ENCODE measurements around the gene DLGAP1.

DNA sequence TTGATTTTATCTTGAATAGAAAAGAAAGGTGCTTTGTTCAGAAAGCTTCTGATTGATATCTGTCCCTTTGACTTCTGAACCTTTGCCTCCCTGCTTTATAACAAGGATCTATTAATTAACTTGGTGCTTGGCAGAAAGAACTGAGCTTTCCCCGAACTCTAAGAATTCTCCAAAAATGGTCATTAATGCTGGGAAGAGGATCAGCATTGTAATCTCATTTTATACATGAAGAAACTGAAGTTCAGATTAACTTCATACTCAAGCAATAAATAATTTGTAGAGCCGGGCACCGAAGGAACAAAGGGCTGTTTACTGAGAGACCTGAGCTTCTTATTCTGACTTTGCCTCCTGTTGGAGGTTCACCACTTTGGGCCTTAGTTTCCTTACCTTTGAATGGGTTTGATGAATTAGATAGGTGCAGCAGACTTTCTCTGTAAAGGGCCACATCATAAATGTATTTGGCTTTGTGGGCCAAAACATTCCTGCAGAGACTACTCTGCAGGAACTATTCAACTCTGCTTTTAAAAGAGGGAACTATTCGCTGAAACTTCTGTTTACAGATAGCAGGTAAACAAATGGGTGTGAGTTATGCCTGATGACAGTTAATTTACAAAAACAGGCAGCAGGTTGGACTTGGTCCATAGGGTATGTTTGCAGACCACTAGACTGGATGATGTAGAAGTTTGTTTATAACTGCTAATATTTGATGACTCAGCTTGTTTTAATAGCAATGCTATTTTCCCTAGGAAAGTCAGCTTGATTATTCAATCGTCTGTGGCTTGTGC lies 732.3 kb downstream of the DLGAP1 start:
- TF ChIP-seq, protein P1, sequence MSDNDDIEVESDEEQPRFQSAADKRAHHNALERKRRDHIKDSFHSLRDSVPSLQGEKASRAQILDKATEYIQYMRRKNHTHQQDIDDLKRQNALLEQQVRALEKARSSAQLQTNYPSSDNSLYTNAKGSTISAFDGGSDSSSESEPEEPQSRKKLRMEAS (IDR thresholded peaks at IDR 0.05; ENCODE audit: low read depth): no peak
- TF ChIP-seq SMC3 (IDR thresholded peaks at IDR 0.05; ENCODE audit: low read depth, low read length) (no peak), EZH2phosphoT487 (IDR thresholded peaks at IDR 0.05; ENCODE audit: borderline replicate concordance, low read depth) (no peak), YY1 (IDR thresholded peaks at IDR 0.05; ENCODE audit: low read depth) (no peak), SIN3A (IDR thresholded peaks at IDR 0.05; ENCODE audit: borderline replicate concordance, low read depth, low read length) (no peak), POLR2AphosphoS5 (IDR thresholded peaks at IDR 0.05; ENCODE audit: low read depth, low read length) (no peak), GATA2 (CRISPR knock-in tag; IDR thresholded peaks at IDR 0.05) (no peak), TAF1 (IDR thresholded peaks at IDR 0.05; ENCODE audit: borderline replicate concordance, low read depth, low read length) (no peak), NFIC (IDR thresholded peaks at IDR 0.05; ENCODE audit: borderline replicate concordance) (no peak)
- TF ChIP-seq, protein P2, sequence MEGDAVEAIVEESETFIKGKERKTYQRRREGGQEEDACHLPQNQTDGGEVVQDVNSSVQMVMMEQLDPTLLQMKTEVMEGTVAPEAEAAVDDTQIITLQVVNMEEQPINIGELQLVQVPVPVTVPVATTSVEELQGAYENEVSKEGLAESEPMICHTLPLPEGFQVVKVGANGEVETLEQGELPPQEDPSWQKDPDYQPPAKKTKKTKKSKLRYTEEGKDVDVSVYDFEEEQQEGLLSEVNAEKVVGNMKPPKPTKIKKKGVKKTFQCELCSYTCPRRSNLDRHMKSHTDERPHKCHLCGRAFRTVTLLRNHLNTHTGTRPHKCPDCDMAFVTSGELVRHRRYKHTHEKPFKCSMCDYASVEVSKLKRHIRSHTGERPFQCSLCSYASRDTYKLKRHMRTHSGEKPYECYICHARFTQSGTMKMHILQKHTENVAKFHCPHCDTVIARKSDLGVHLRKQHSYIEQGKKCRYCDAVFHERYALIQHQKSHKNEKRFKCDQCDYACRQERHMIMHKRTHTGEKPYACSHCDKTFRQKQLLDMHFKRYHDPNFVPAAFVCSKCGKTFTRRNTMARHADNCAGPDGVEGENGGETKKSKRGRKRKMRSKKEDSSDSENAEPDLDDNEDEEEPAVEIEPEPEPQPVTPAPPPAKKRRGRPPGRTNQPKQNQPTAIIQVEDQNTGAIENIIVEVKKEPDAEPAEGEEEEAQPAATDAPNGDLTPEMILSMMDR (IDR thresholded peaks at IDR 0.05): no peak
- TF ChIP-seq, protein P3, sequence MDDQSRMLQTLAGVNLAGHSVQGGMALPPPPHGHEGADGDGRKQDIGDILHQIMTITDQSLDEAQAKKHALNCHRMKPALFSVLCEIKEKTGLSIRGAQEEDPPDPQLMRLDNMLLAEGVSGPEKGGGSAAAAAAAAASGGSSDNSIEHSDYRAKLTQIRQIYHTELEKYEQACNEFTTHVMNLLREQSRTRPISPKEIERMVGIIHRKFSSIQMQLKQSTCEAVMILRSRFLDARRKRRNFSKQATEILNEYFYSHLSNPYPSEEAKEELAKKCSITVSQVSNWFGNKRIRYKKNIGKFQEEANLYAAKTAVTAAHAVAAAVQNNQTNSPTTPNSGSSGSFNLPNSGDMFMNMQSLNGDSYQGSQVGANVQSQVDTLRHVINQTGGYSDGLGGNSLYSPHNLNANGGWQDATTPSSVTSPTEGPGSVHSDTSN (IDR thresholded peaks at IDR 0.05): no peak
- TF ChIP-seq, protein P4, sequence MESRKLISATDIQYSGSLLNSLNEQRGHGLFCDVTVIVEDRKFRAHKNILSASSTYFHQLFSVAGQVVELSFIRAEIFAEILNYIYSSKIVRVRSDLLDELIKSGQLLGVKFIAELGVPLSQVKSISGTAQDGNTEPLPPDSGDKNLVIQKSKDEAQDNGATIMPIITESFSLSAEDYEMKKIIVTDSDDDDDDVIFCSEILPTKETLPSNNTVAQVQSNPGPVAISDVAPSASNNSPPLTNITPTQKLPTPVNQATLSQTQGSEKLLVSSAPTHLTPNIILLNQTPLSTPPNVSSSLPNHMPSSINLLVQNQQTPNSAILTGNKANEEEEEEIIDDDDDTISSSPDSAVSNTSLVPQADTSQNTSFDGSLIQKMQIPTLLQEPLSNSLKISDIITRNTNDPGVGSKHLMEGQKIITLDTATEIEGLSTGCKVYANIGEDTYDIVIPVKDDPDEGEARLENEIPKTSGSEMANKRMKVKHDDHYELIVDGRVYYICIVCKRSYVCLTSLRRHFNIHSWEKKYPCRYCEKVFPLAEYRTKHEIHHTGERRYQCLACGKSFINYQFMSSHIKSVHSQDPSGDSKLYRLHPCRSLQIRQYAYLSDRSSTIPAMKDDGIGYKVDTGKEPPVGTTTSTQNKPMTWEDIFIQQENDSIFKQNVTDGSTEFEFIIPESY (IDR thresholded peaks at IDR 0.05; ENCODE audit: borderline replicate concordance, low read depth): no peak
- TF ChIP-seq, protein P5, sequence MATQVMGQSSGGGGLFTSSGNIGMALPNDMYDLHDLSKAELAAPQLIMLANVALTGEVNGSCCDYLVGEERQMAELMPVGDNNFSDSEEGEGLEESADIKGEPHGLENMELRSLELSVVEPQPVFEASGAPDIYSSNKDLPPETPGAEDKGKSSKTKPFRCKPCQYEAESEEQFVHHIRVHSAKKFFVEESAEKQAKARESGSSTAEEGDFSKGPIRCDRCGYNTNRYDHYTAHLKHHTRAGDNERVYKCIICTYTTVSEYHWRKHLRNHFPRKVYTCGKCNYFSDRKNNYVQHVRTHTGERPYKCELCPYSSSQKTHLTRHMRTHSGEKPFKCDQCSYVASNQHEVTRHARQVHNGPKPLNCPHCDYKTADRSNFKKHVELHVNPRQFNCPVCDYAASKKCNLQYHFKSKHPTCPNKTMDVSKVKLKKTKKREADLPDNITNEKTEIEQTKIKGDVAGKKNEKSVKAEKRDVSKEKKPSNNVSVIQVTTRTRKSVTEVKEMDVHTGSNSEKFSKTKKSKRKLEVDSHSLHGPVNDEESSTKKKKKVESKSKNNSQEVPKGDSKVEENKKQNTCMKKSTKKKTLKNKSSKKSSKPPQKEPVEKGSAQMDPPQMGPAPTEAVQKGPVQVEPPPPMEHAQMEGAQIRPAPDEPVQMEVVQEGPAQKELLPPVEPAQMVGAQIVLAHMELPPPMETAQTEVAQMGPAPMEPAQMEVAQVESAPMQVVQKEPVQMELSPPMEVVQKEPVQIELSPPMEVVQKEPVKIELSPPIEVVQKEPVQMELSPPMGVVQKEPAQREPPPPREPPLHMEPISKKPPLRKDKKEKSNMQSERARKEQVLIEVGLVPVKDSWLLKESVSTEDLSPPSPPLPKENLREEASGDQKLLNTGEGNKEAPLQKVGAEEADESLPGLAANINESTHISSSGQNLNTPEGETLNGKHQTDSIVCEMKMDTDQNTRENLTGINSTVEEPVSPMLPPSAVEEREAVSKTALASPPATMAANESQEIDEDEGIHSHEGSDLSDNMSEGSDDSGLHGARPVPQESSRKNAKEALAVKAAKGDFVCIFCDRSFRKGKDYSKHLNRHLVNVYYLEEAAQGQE (IDR thresholded peaks at IDR 0.05; ENCODE audit: low read depth, low read length): no peak
